GM18517 (cell line): ENCODE results near the gene CHM.
"Not testable (repeated sequence)": the region's sequence is repeated elsewhere in the genome, so short reads cannot be mapped to it uniquely, and the experiment has no call there.

Source experiments
- ATAC-seq: cut with Tn5 transposase; IDR thresholded peaks from one replicate; pipeline ENCODE4 v1.9.1; 2021; ENCODE audit warnings: mild to moderate bottlenecking, moderate library complexity; ENCODE audit not compliant: unreplicated experiment

Gene CHM

DNA sequence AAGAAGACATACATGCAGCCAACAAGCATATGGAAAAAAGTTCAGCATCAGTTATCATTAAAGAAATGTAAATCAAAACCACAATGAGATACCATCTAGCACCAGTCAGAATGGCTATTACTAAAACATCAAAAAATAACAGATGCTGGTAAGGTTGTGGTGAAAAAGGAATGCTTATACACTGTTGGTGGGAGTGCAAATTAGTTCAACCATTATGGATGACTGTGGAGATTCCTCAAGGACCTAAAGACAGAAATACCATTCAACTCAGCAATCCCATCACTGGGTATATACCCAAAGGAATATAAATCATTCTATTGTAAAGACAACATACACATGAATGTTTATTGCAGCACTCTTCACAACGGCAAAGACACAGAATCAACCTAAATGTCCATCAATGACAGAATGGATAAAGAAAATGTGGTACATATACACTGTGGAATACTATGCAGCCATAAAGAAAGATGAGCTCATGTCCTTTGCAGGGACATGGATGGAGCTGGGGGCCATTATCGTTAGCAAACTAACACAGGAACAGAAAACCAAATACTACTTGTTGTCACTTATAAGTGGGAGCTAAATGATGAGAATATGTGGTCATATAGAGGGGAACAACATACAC is 130.6 kb downstream of the CHM start:
- ATAC-seq: not testable (repeated sequence)

DNA sequence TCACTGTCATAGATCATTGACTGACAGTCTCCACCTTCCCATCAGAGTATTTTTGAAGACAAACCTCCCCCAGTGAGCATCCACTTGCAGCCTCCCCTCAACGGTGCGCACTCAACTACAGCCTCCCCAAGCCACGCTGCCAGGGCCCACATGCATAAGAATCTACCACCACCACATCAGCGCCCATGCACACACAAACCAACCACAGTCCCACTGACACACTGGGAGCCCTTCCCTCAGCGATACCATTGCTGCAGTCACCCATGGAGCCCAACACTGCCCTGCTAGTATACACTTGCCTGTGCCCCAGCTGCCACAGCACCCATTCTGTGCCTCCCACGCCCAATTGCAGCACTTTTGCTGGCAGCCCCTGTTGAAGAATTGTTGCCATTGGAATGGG is 132.9 kb downstream of the CHM start:
- ATAC-seq: no peak

GRCh38 chrX:85907316-85907715 is 140.0 kb downstream of the CHM start:
- ATAC-seq: no peak

- no peak for ATAC-seq
Measured at GRCh38 chrX:85906399-85906798, 141.0 kb downstream of the CHM start.

DNA sequence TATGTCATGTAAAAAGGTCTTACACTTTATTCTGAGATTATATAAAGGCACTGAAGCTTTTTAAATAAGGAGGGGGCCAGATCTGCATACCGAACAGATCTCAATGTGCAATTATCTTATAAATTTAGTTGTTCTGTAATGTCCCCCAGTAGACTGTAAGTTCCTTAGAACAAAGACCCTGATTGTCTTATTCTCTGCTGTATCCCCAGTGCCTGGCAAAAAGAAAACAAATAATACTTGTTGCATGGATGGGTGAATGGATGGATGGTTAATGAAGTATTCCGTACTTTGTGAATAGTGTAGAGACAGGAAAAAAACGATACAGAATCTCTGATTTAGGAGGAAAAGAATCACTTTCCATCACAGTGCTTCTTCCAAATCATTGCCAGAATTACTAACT is 141.5 kb downstream of the CHM start:
- no peak for ATAC-seq

DNA sequence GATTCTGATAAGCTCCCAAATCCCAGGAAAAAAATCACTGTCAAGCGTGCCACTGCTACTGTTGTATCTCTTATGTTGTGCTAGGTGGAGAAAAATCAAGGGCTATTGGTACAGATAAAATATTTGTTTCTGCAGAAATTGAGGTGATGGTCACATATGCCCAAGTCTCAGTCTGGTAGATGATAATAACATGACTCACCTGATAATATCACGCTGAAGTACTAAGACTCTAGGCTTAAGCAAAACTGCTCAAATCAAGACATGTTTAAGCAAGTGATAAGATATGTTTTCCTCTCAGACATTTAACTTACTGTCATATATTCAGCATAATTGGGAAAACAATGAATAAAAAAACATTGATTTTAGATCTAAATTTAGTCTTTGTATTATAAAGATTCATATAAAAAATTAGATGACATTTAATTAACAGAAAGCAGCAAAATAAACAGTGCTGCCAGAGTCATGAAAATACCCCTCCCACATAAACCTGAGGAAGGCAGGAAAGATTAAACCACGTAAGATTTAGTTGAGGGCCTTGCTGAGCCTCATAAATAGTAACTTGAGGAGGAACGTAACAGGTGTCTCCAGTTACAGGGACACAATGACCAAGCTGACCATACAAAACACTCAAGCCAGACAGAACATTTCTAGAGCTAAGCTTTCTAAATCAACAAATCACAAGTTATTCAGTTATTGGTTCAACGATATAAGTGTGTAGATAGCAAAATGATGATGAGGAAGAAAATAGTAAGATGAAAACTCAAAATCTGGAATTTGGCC is 143.5 kb downstream of the CHM start:
- no peak for ATAC-seq

GRCh38 chrX:85897362-85898126 is 149.8 kb downstream of the CHM start:
- ATAC-seq: no peak

GRCh38 chrX:85882601-85883000 is 164.8 kb downstream of the CHM start:
- no peak for ATAC-seq

- no peak for ATAC-seq
Measured at GRCh38 chrX:85870585-85870984, 176.8 kb downstream of the CHM start.

GRCh38 chrX:85865324-85865723 is 182.0 kb downstream of the CHM start:
- no peak for ATAC-seq

DNA sequence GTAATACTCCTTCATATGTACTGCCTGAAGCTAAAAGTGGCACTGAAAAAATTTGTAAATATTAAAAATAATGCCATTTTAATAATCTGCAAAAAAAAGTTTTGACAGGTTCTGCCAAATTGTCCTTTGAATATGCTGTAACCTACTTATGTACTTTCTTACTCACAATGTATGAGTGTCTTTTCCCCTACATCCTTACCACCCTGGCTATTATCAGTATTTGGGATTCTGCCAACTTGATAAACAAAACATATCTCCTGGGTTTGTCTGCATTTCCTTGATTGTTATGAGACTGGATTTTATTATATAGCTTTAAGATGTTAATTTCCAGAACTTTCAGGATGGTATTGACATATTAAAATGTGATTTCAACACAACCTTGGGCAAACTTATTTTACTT is 187.9 kb downstream of the CHM start:
- ATAC-seq: no peak

- peak; percentile 69 for ATAC-seq
Measured at GRCh38 chrX:85851418-85851817, 195.9 kb downstream of the CHM start.

DNA sequence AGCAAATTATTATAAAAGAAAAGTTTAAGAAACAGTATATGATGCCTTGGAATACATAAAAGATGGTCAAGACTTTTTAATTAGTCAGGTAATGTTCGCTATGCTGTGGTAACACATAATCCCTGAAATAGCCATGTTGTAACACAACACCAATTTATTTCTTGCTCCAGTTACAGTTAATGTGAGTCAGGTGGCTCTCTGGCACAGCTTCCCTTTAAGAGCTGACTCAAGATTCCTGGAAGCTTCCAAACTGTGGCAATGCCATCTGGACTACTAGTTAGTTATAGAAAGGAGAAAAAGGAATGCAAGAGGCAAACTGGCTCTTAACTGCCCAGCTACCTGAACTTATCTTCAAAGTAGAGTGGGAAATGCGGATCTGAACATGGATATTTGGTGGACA is 210.5 kb downstream of the CHM start:
- no peak for ATAC-seq

GRCh38 chrX:85828771-85829170 is 218.6 kb downstream of the CHM start:
- no peak for ATAC-seq

DNA sequence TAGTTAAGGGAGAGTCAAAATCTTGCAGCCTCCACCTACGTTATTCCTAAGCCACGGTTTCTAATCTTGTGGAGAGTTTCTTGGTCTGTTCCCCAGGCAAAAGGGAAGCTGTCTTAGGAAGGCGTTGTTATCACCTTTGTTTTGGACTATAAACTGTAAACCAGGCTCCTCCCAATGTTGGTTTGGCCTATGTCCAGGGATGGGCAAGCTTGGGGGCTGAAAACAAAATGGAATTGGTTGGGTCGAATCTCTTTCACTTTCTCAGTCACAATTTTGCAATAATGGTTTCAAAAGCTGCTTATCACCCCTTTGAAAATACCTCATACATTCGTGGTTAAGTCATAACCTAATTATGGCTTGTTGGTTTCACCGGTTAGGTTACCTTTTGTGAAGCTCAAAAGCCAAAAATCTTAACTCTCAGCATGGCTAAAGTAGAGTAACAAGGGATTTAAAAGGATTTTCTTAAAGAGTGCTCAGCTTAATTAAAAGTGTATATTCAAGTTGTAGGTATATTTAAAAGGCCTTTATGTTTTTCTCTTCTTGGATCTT is 232.1 kb downstream of the CHM start:
- no peak for ATAC-seq
